HepG2 (cell line): Measurements from ENCODE around the gene HDHD3. TPM values are rescaled to one million over a fixed set of nuclear protein-coding genes. Genes with fewer than 3 reads are reported as not detected.

Experiments used
- ELK4 ChIP-seq: sonication (generic); formaldehyde crosslinking; IDR thresholded peaks from 2 replicates; pipeline ENCODE4 v1.9.0; 2021; ENCODE audit warnings: missing genetic modification reagents, borderline replicate concordance
- HDAC1 ChIP-seq: sonication (generic); formaldehyde crosslinking; IDR thresholded peaks from 2 replicates; pipeline ENCODE4 v1.5.1; 2020; ENCODE audit warnings: mild to moderate bottlenecking, missing genetic modification reagents
- NFRKB ChIP-seq: fragments of 450-650 bp; IDR thresholded peaks from 2 replicates; pipeline ENCODE4 v1.6.1; 2017
- PRDM10 ChIP-seq: sonication (generic); formaldehyde crosslinking; IDR thresholded peaks from 2 replicates; pipeline ENCODE4 v1.4.0; 2020; ENCODE audit warnings: low read depth, missing genetic modification reagents
- SIN3B ChIP-seq: fragments of 150-350 bp; IDR thresholded peaks from 2 replicates; pipeline ENCODE4 v1.6.1; 2014; ENCODE audit warnings: low read length
- SKIL ChIP-seq: sonication (generic); formaldehyde crosslinking; IDR thresholded peaks from 2 replicates; pipeline ENCODE4 v1.8.0; 2022; ENCODE audit warnings: missing genetic modification reagents, mild to moderate bottlenecking, moderate library complexity, borderline replicate concordance
- SMARCC2 ChIP-seq: fragments of 450-650 bp; IDR thresholded peaks from 2 replicates; pipeline ENCODE4 v1.6.1; 2017; ENCODE audit warnings: antibody characterized with exemption, mild to moderate bottlenecking
- SMC3 ChIP-seq: IDR thresholded peaks from 2 replicates; pipeline ENCODE4 v1.6.1; 2011; ENCODE audit warnings: low read length, improper control_type of control experiment
- SNRNP70 ChIP-seq: fragments of 200-400 bp; formaldehyde crosslinking; IDR thresholded peaks from 2 replicates; pipeline ENCODE4 v1.6.1; 2017; ENCODE audit warnings: mild to moderate bottlenecking, low read depth, low read length, moderate library complexity
- SP5 ChIP-seq: IDR thresholded peaks from 2 replicates; pipeline ENCODE4 v1.6.1; 2016; ENCODE audit warnings: low read depth, borderline replicate concordance
- SRSF1 ChIP-seq: fragments of 200-400 bp; formaldehyde crosslinking; optimal IDR thresholded peaks from 2 replicates; pipeline ENCODE3; 2017; ENCODE audit warnings: mild to moderate bottlenecking, low read depth, low read length, moderate library complexity
- SUZ12 ChIP-seq: fragments of 150-350 bp; IDR thresholded peaks from 2 replicates; pipeline ENCODE4 v1.6.1; 2014; ENCODE audit warnings: low read depth, low read length
- ZBTB7B ChIP-seq: sonication (generic); formaldehyde crosslinking; IDR thresholded peaks from 2 replicates; pipeline ENCODE4 v1.4.0; 2020; ENCODE audit warnings: missing genetic modification reagents
- ZEB1 ChIP-seq: IDR thresholded peaks from 2 replicates; pipeline ENCODE4 v1.6.1; 2012; ENCODE audit warnings: mild to moderate bottlenecking, low read depth, inconsistent platforms; ENCODE audit not compliant: insufficient replicate concordance
- ZFYVE20 ChIP-seq: sonication (generic); formaldehyde crosslinking; IDR thresholded peaks from 2 replicates; pipeline ENCODE4 v1.8.0; 2023; ENCODE audit warnings: low read depth, mild to moderate bottlenecking, moderate library complexity, missing genetic modification reagents, borderline replicate concordance
- ZKSCAN5 ChIP-seq: sonication (generic); formaldehyde crosslinking; IDR thresholded peaks from 2 replicates; pipeline ENCODE4 v1.5.1; 2020; ENCODE audit warnings: mild to moderate bottlenecking, missing genetic modification reagents
- ZNF274 ChIP-seq: sonication (generic); formaldehyde crosslinking; IDR thresholded peaks from 2 replicates; pipeline ENCODE4 v1.5.1; 2020; ENCODE audit warnings: mild to moderate bottlenecking, missing genetic modification reagents
- ZNF281 ChIP-seq: sonication (generic); formaldehyde crosslinking; IDR thresholded peaks from 2 replicates; pipeline ENCODE4 v1.4.0; 2020; ENCODE audit warnings: missing genetic modification reagents, borderline replicate concordance
- ZNF350 ChIP-seq: sonication (generic); formaldehyde crosslinking; IDR thresholded peaks from 2 replicates; pipeline ENCODE4 v1.4.0; 2020; ENCODE audit warnings: mild to moderate bottlenecking, low read depth, missing genetic modification reagents, borderline replicate concordance
- ZNF441 ChIP-seq: sonication (generic); formaldehyde crosslinking; IDR thresholded peaks from 2 replicates; pipeline ENCODE4 v1.7.0; 2021; ENCODE audit warnings: missing genetic modification reagents, borderline replicate concordance
- ZNF446 ChIP-seq: sonication (generic); formaldehyde crosslinking; IDR thresholded peaks from 2 replicates; pipeline ENCODE4 v1.5.0; 2020; ENCODE audit warnings: mild to moderate bottlenecking, missing genetic modification reagents
- ZNF713 ChIP-seq: sonication (generic); formaldehyde crosslinking; IDR thresholded peaks from 2 replicates; pipeline ENCODE4 v1.4.0; 2020; ENCODE audit warnings: mild to moderate bottlenecking, missing genetic modification reagents
- polyA plus RNA-seq, 8 experiments: library from polyadenylated mRNA; depleted of rRNA in 3 of 8; stranded (reverse) in 7 of 8; unstranded in 1 of 8; fragments of >200 nt; fragmentation: Illumina TruSeq in 4 of 8; extraction: Trizol in 4 of 8; gene quantifications; 2 replicates each; pipeline versions ENCODE4 v1.2.1 to v1.2.3, GENCODE V29; 2011 to 2016; ENCODE audit warnings: low read depth in 4 of 8, missing spikeins in 1 of 8, mixed read lengths in 1 of 8; ENCODE audit not compliant: insufficient read depth in 1 of 8
- total RNA-seq, 5 experiments: library from RNA; depleted of rRNA; stranded (reverse); fragments of >200 nt; fragmentation: Illumina TruSeq; extraction: Trizol; gene quantifications; 2 replicates each; pipeline ENCODE4 v1.2.3, GENCODE V29; 2016; ENCODE audit warnings: low read depth in 1 of 5

The HDHD3 gene
- total and polyA plus RNA-seq, 2 of the 13 experiments (the other 11 are each of a cell fraction or from before 2014, with no cell fraction given): 23.1 to 38.5 TPM

GRCh38 chr9:113381909-113382411 is 5.2 kb upstream of the HDHD3 start (continued):
- no peak for TF ChIP-seq ELK4 (CRISPR knock-in tag)
- no peak for TF ChIP-seq SMARCC2
- no peak for TF ChIP-seq SKIL (CRISPR knock-in tag)
- peak; percentile 51 for TF ChIP-seq ZEB1
- TF ChIP-seq SRSF1: no peak
- TF ChIP-seq SIN3B: no peak
- no peak for TF ChIP-seq ZNF441 (CRISPR knock-in tag)
- no peak for TF ChIP-seq ZFYVE20
- no peak for TF ChIP-seq ZNF274
- TF ChIP-seq NFRKB: no peak
- TF ChIP-seq ZKSCAN5: no peak
- peak; percentile 89 for TF ChIP-seq ZNF281 (CRISPR knock-in tag)
- TF ChIP-seq HDAC1 (CRISPR knock-in tag): peak; percentile 73
- TF ChIP-seq ZBTB7B (CRISPR knock-in tag): no peak; the same call in 1 of the 2 replicates
- peak; percentile 5; the same call in 1 of the 2 replicates for TF ChIP-seq SMC3
- no peak for TF ChIP-seq SUZ12
- no peak for TF ChIP-seq ZNF713 (CRISPR knock-in tag)
- TF ChIP-seq SP5 (CRISPR knock-in tag): peak; percentile 72
- TF ChIP-seq ZNF446 (CRISPR knock-in tag): no peak
- TF ChIP-seq ZNF350 (CRISPR knock-in tag): no peak
- TF ChIP-seq PRDM10 (CRISPR knock-in tag): no peak
- no peak for TF ChIP-seq SNRNP70
